Hepatocyte (in vitro differentiated cells): Measurements from ENCODE around the gene OR8B12. TPM values are rescaled to one million over a fixed set of nuclear protein-coding genes. Genes with fewer than 3 reads are reported as not detected.

ENCODE experiments used
- DNase-seq: peaks from one replicate; pipeline ENCODE4 v3.0.0-alpha.2; 2016; ENCODE audit warnings: low spot score
- H2AFZ ChIP-seq: fragments of 200-600 bp; sonication (generic); 2 replicates; pipeline ENCODE4 v1.6.0; 2016; ENCODE audit warnings: antibody characterized with exemption, mild to moderate bottlenecking
- H3K27ac ChIP-seq: fragments of 200-600 bp; sonication (generic); 2 replicates; pipeline ENCODE4 v1.5.1; 2016; ENCODE audit warnings: mild to moderate bottlenecking
- H3K27me3 ChIP-seq: fragments of 200-600 bp; sonication (generic); 2 replicates; pipeline ENCODE4 v1.6.1; 2016
- H3K36me3 ChIP-seq: fragments of 200-600 bp; sonication (generic); replicated peaks from 2 replicates; pipeline ENCODE4 v1.5.1; 2016; ENCODE audit warnings: low read depth; ENCODE audit not compliant: insufficient read depth
- H3K4me1 ChIP-seq: fragments of 200-600 bp; sonication (generic); 2 replicates; pipeline ENCODE4 v1.5.1; 2016; ENCODE audit warnings: mild to moderate bottlenecking, moderate library complexity; ENCODE audit not compliant: insufficient read depth
- H3K4me2 ChIP-seq: fragments of 200-600 bp; sonication (generic); 2 replicates; pipeline ENCODE4 v1.6.0; 2016
- H3K4me3 ChIP-seq: fragments of 200-600 bp; sonication (generic); 2 replicates; pipeline ENCODE4 v1.5.1; 2016; ENCODE audit warnings: mild to moderate bottlenecking
- H3K79me2 ChIP-seq: fragments of 200-600 bp; sonication (generic); 2 replicates; pipeline ENCODE4 v1.6.0; 2017; ENCODE audit warnings: mild to moderate bottlenecking
- H3K9me2 ChIP-seq: fragments of 200-600 bp; sonication (generic); replicated peaks from 2 replicates; pipeline ENCODE4 v1.6.0; 2017; ENCODE audit warnings: mild to moderate bottlenecking; ENCODE audit not compliant: insufficient read depth
- H3K9me3 ChIP-seq: fragments of 200-600 bp; sonication (generic); 2 replicates; pipeline ENCODE4 v1.5.1; 2016; ENCODE audit warnings: low read depth, mild to moderate bottlenecking
- H4K20me1 ChIP-seq: fragments of 200-600 bp; sonication (generic); 2 replicates; pipeline ENCODE4 v1.6.0; 2016; ENCODE audit warnings: mild to moderate bottlenecking; ENCODE audit not compliant: insufficient read depth, poor library complexity, severe bottlenecking
- CTCF ChIP-seq: fragments of 200-600 bp; sonication (generic); IDR thresholded peaks from 2 replicates; pipeline ENCODE4 v1.5.1; 2016; ENCODE audit warnings: antibody characterized with exemption, mild to moderate bottlenecking; ENCODE audit not compliant: poor library complexity
- EZH2 ChIP-seq: fragments of 200-600 bp; sonication (generic); IDR thresholded peaks from 2 replicates; pipeline ENCODE4 v1.6.1; 2016; ENCODE audit warnings: antibody characterized with exemption, mild to moderate bottlenecking, borderline replicate concordance
- EZH2phosphoT487 ChIP-seq: fragments of 200-600 bp; sonication (generic); IDR thresholded peaks from one replicate; pipeline ENCODE4 v1.6.1; 2018; ENCODE audit warnings: antibody characterized with exemption, mild to moderate bottlenecking, low read depth, moderate library complexity; ENCODE audit not compliant: unreplicated experiment, severe bottlenecking
- WGBS: methylation state at CpG from one replicate; pipeline ENCODE4 v1.1.6; 2016; ENCODE audit warnings: low lambda C conversion rate; ENCODE audit errors: missing lambda C conversion rate; 5-methylcytosine and 5-hydroxymethylcytosine counted together
- polyA plus RNA-seq: library from polyadenylated mRNA; unstranded; fragments of >200 nt; fragmentation: Nextera tagmentation; extraction: Ambion mirVana; gene quantifications from 2 replicates; pipeline ENCODE4 v1.2.1, GENCODE V29; 2016
- small RNA-seq: library from RNA; depleted of rRNA; stranded (forward); fragments of <200 nt; gene quantifications from one replicate; pipeline ENCODE3, GENCODE V24; 2014
- total RNA-seq: library from RNA; depleted of rRNA; stranded (reverse); fragments of >200 nt; gene quantifications from 2 replicates; pipeline ENCODE4 v1.2.3, GENCODE V29; 2014

The OR8B12 gene
- total and polyA plus RNA-seq, 2 experiments from 2014 or later, result not detected

GRCh38 chr11:124510279-124510678, 33.2 kb downstream of the OR8B12 start:
- Histone ChIP-seq H3K4me1 (no peaks in the 10 kb centered on the region), H3K9me3 (no peaks in the 10 kb centered on the region), H3K79me2 (no peaks in the 10 kb centered on the region), H3K9me2 (no peaks in the 10 kb centered on the region), H3K4me3 (no peak overlapping the region), H3K27ac (no peak overlapping the region), H3K27me3 (no peaks in the 10 kb centered on the region), H4K20me1 (no peaks in the 10 kb centered on the region), H3K36me3 (no peaks in the 10 kb centered on the region), H2AFZ (no peak overlapping the region), H3K4me2 (no peak overlapping the region)
- whole genome bisulfite sequencing, result 80% methylated on average over 4 of the region's 4 CpGs
- no peak for DNase-seq
- no peak for TF ChIP-seq CTCF

- Histone ChIP-seq H3K4me2 (no peak overlapping the region), H3K9me2 (no peaks in the 10 kb centered on the region), H2AFZ (no peak overlapping the region), H3K27ac (no peak overlapping the region), H3K4me1 (no peaks in the 10 kb centered on the region), H3K79me2 (no peaks in the 10 kb centered on the region), H4K20me1 (no peaks in the 10 kb centered on the region), H3K9me3 (no peaks in the 10 kb centered on the region), H3K36me3 (no peaks in the 10 kb centered on the region), H3K4me3 (no peak overlapping the region), H3K27me3 (no peaks in the 10 kb centered on the region)
- TF ChIP-seq EZH2phosphoT487, result no peak
- no peak for TF ChIP-seq CTCF
- no peak for TF ChIP-seq EZH2
- WGBS, result 82% methylated on average over 8 of the region's 8 CpGs
- no peak for DNase-seq
Observed at GRCh38 chr11:124499711-124500110, 43.7 kb downstream of the OR8B12 start.

- Histone ChIP-seq H3K4me3 (no peak overlapping the region), H3K27ac (no peak overlapping the region), H4K20me1 (no peaks in the 10 kb centered on the region), H3K4me1 (no peaks in the 10 kb centered on the region), H3K79me2 (no peaks in the 10 kb centered on the region), H3K27me3 (no peaks in the 10 kb centered on the region), H3K36me3 (no peaks in the 10 kb centered on the region), H3K4me2 (no peak overlapping the region), H3K9me2 (no peaks in the 10 kb centered on the region), H2AFZ (no peak overlapping the region), H3K9me3 (peaks cover 3% of the 10 kb centered on the region)
- no peak for DNase-seq
- no peak for TF ChIP-seq CTCF
- no peak for TF ChIP-seq EZH2
- no peak for TF ChIP-seq EZH2phosphoT487
- WGBS, result 94% methylated on average over 4 of the region's 4 CpGs
Observed at GRCh38 chr11:124493016-124493655, 50.3 kb downstream of the OR8B12 start.

Small RNA genes within 50 kb of the gene (small RNA-seq; reads per million reads assigned to genes)
- gene OR8A3P, result not detected

Other genes with a start within 250 kb of the OR8B12 start
- not detected in 2 replicates for gene OR8D1, start 229.7 kb downstream of the OR8B12 start, total RNA-seq
- gene OR8D1, start 229.7 kb downstream of the OR8B12 start, polyA plus RNA-seq, result not detected in 2 replicates
- gene OR8D2, start 223.5 kb downstream of the OR8B12 start, total RNA-seq, result not detected in 2 replicates
- gene OR8D2, start 223.5 kb downstream of the OR8B12 start, polyA plus RNA-seq, result not detected in 2 replicates
- not detected in 2 replicates for gene OR8B2, start 159.2 kb downstream of the OR8B12 start, total RNA-seq
- not detected in 2 replicates for gene OR8B2, start 159.2 kb downstream of the OR8B12 start, polyA plus RNA-seq
- not detected in 2 replicates for gene OR8B3, start 144.6 kb downstream of the OR8B12 start, total RNA-seq
- not detected in 2 replicates for gene OR8B3, start 144.6 kb downstream of the OR8B12 start, polyA plus RNA-seq
- not detected in 2 replicates for gene OR8B4, start 118.8 kb downstream of the OR8B12 start, total RNA-seq
- gene OR8B4, start 118.8 kb downstream of the OR8B12 start, polyA plus RNA-seq, result not detected in 2 replicates
- not detected in 2 replicates for gene OR8B8, start 98.0 kb downstream of the OR8B12 start, total RNA-seq
- gene OR8B8, start 98.0 kb downstream of the OR8B12 start, polyA plus RNA-seq, result not detected in 2 replicates
- gene OR8A1, start 26.3 kb upstream of the OR8B12 start, total RNA-seq, result not detected in 2 replicates
- gene OR8A1, start 26.3 kb upstream of the OR8B12 start, polyA plus RNA-seq, result not detected in 2 replicates
- gene PANX3, start 67.8 kb upstream of the OR8B12 start, total RNA-seq, result not detected in 2 replicates
- gene PANX3, start 67.8 kb upstream of the OR8B12 start, polyA plus RNA-seq, result 0.09 and 0.25 TPM in 2 replicates
- 34.6 and 41.4 TPM in 2 replicates for gene TBRG1, start 79.2 kb upstream of the OR8B12 start, total RNA-seq
- gene TBRG1, start 79.2 kb upstream of the OR8B12 start, polyA plus RNA-seq, result 35.0 and 45.2 TPM in 2 replicates
- 35.5 and 37.0 TPM in 2 replicates for gene SIAE, start 130.1 kb upstream of the OR8B12 start, total RNA-seq
- 18.6 and 24.0 TPM in 2 replicates for gene SIAE, start 130.1 kb upstream of the OR8B12 start, polyA plus RNA-seq
- 5.8 and 7.2 TPM in 2 replicates for gene SPA17, start 130.2 kb upstream of the OR8B12 start, total RNA-seq
- gene SPA17, start 130.2 kb upstream of the OR8B12 start, polyA plus RNA-seq, result 3.8 and 5.8 TPM in 2 replicates
- not detected in 2 replicates for gene NRGN, start 196.3 kb upstream of the OR8B12 start, total RNA-seq
- gene NRGN, start 196.3 kb upstream of the OR8B12 start, polyA plus RNA-seq, result 1.1 and 1.2 TPM in 2 replicates
- gene VSIG2, start 208.6 kb upstream of the OR8B12 start, total RNA-seq, result 22.6 and 22.9 TPM in 2 replicates
- 34.3 and 38.9 TPM in 2 replicates for gene VSIG2, start 208.6 kb upstream of the OR8B12 start, polyA plus RNA-seq
- 2.0 and 3.6 TPM in 2 replicates for gene ESAM, start 218.6 kb upstream of the OR8B12 start, total RNA-seq
- gene ESAM, start 218.6 kb upstream of the OR8B12 start, polyA plus RNA-seq, result 3.9 and 7.9 TPM in 2 replicates